K562 (cell line): ENCODE data around the gene PHEX. TPM values are rescaled to one million over a fixed set of nuclear protein-coding genes. Genes with fewer than 3 reads are reported as not detected.

ENCODE experiments used
- ATAC-seq: fragments of 200-7000 bp; cut with Tn5 transposase; 3 replicates; pipeline ENCODE4 v1.9.1; 2020; ENCODE audit warnings: moderate library complexity
- BruUV-seq: library from RNA; stranded (reverse); fragments of 400-500 nt; replicated peaks from 2 replicates; lab custom pipeline; 2021; lab: Mats Ljungman, UMichigan
- CTCF ChIA-PET: fragments of 300-600 bp; formaldehyde crosslinking; extraction: SDS; loops from one replicate; lab custom pipeline; 2021; ENCODE audit warnings: low intra/inter-chr PET ratio; lab: Yijun Ruan, JAX
- POLR2A ChIA-PET: fragments of 300-600, 350-650 bp; sonication (Branson Sonifier 250); formaldehyde crosslinking; extraction: SDS; loops from one replicate; lab custom pipeline; 2021; ENCODE audit warnings: antibody characterized with exemption, inconsistent platforms; lab: Yijun Ruan, JAX
- DNase-seq, 4 experiments: peaks; one replicate each; pipeline versions ENCODE4 v3.0.0 to v3.0.0-alpha.2; 2011 to 2018; ENCODE audit warnings: low spot score in 3 of 4, mixed read lengths in 3 of 4; ENCODE audit errors: extremely low read depth in 1 of 4
- FAIRE-seq: peaks from 2 replicates; lab custom pipeline; 2011; peaks lifted over from hg19 to GRCh38; lab: Jason Lieb, UNC
- H2AFZ ChIP-seq: 2 replicates; pipeline ENCODE4 v1.6.0; 2011; ENCODE audit warnings: low read depth, low read length, control low read depth, inconsistent platforms
- H3K27ac ChIP-seq: fragments of 200-600 bp; 3 replicates; pipeline ENCODE4 v1.8.0; 2011; ENCODE audit warnings: low read depth, mild to moderate bottlenecking, control low read depth, inconsistent platforms, low read length, moderate library complexity, mixed read lengths; ENCODE audit errors: extremely low read depth
- H3K27me3 ChIP-seq, 2 experiments: fragments of 300-600 bp in 1 of 2; 2 replicates in 1 of 2; 3 replicates in 1 of 2; pipeline versions ENCODE4 v1.6.0 to v1.8.0; 2011; ENCODE audit warnings: inconsistent platforms in 2 of 2, low read length in 2 of 2, mild to moderate bottlenecking in 1 of 2, mixed read lengths in 1 of 2, moderate library complexity in 1 of 2; ENCODE audit not compliant: control insufficient read depth in 2 of 2, insufficient read depth in 2 of 2
- H3K36me3 ChIP-seq: fragments of 300-600 bp; 3 replicates; pipeline ENCODE4 v1.8.0; 2011; ENCODE audit warnings: mild to moderate bottlenecking, low read length, inconsistent platforms; ENCODE audit not compliant: control insufficient read depth, insufficient read depth
- H3K4me1 ChIP-seq, 2 experiments: fragments of 200-600 bp in 1 of 2; replicated peaks in 1 of 2; 2 replicates in 1 of 2; 3 replicates in 1 of 2; pipeline versions ENCODE4 v1.5.1 to v1.8.0; 2011; ENCODE audit warnings: inconsistent platforms in 2 of 2, low read length in 2 of 2, mild to moderate bottlenecking in 1 of 2, mixed read lengths in 1 of 2, moderate library complexity in 1 of 2; ENCODE audit not compliant: control insufficient read depth in 2 of 2, insufficient read depth in 2 of 2
- H3K4me2 ChIP-seq: 2 replicates; pipeline ENCODE4 v1.6.1; 2011; ENCODE audit warnings: low read length, control low read depth, inconsistent platforms, mixed read lengths; ENCODE audit not compliant: insufficient read depth
- H3K4me3 ChIP-seq: fragments of 200-600 bp; sonication (generic), shearing (Covaris generic); 2 replicates; pipeline ENCODE4 v1.5.1; 2016; ENCODE audit warnings: control low read depth, inconsistent platforms
- H3K79me2 ChIP-seq: fragments of 200-600 bp; 3 replicates; pipeline ENCODE4 v1.8.0; 2011; ENCODE audit warnings: low read length, inconsistent platforms; ENCODE audit not compliant: control insufficient read depth, insufficient read depth
- H3K9ac ChIP-seq, 2 experiments: 2 replicates each; pipeline versions ENCODE4 v1.6.0 to v1.6.1; 2011; ENCODE audit warnings: low read depth in 2 of 2, low read length in 2 of 2, control low read depth in 1 of 2, inconsistent platforms in 1 of 2, mild to moderate bottlenecking in 1 of 2, mixed read lengths in 1 of 2; ENCODE audit not compliant: insufficient read depth in 1 of 2
- H3K9me1 ChIP-seq: one replicate; pipeline ENCODE4 v1.6.0; 2011; ENCODE audit warnings: inconsistent platforms, mild to moderate bottlenecking, low read length, moderate library complexity; ENCODE audit not compliant: control insufficient read depth, insufficient read depth
- H3K9me3 ChIP-seq: replicated peaks from 2 replicates; pipeline ENCODE4 v1.5.1; 2011; ENCODE audit warnings: low read depth, low read length, inconsistent platforms; ENCODE audit not compliant: control insufficient read depth, insufficient read depth
- H4K20me1 ChIP-seq: replicated peaks from 2 replicates; pipeline ENCODE4 v1.6.1; 2011; ENCODE audit warnings: low read length, inconsistent platforms, mixed read lengths; ENCODE audit not compliant: control insufficient read depth, insufficient read depth
- DIDO1 ChIP-seq: fragments of 450-650 bp; IDR thresholded peaks from 2 replicates; pipeline ENCODE4 v1.6.1; 2016; ENCODE audit warnings: low read depth, missing biosample characterization, missing genetic modification characterization
- GATAD2A ChIP-seq: fragments of 450-650 bp; IDR thresholded peaks from 2 replicates; pipeline ENCODE4 v1.6.1; 2017
- GTF2F1 ChIP-seq: IDR thresholded peaks from 2 replicates; pipeline ENCODE4 v1.6.1; 2011; ENCODE audit warnings: low read depth, low read length, improper control_type of control experiment
- KDM1A ChIP-seq, 2 experiments: fragments of 450-650 bp; IDR thresholded peaks; 2 replicates each; pipeline ENCODE4 v1.6.1; 2016; ENCODE audit warnings: mild to moderate bottlenecking in 2 of 2
- RBM39 ChIP-seq: fragments of 200-400 bp; formaldehyde crosslinking; optimal IDR thresholded peaks from 2 replicates; pipeline ENCODE3; 2018; ENCODE audit warnings: low read depth, low read length
- RFX7 ChIP-seq: fragments of 250-450 bp; sonication (Bioruptor Pico); IDR thresholded peaks from 2 replicates; pipeline ENCODE4 v1.5.1; 2021; ENCODE audit warnings: mild to moderate bottlenecking
- SMAD3 ChIP-seq: fragments of 450-650 bp; formaldehyde crosslinking; conservative IDR thresholded peaks from 2 replicates; pipeline ENCODE4 v1.4.0; 2020; ENCODE audit warnings: mild to moderate bottlenecking
- ZBTB1 ChIP-seq: sonication (generic); formaldehyde crosslinking; IDR thresholded peaks from 2 replicates; pipeline ENCODE4 v1.8.1; 2023; ENCODE audit warnings: missing genetic modification reagents, low read depth, mild to moderate bottlenecking, borderline replicate concordance
- ZFP1 ChIP-seq: fragments of 450-650 bp; formaldehyde crosslinking; IDR thresholded peaks from 2 replicates; pipeline ENCODE4 v1.4.0; 2020; ENCODE audit warnings: mild to moderate bottlenecking, mixed read lengths
- ZNF311 ChIP-seq: fragments of 250-450 bp; sonication (Bioruptor Pico); IDR thresholded peaks from 2 replicates; pipeline ENCODE4 v1.4.0; 2020; ENCODE audit warnings: mild to moderate bottlenecking, moderate library complexity
- ZNF586 ChIP-seq: fragments of 450-650 bp; formaldehyde crosslinking; conservative IDR thresholded peaks from 2 replicates; pipeline ENCODE4 v1.4.0; 2020; ENCODE audit warnings: mild to moderate bottlenecking, moderate library complexity
- ZNF77 ChIP-seq: fragments of 250-450 bp; sonication (Bioruptor Pico); IDR thresholded peaks from 2 replicates; pipeline ENCODE4 v1.5.0; 2020
- WGBS: fragments of 100-300 bp; shearing (Covaris generic); methylation state at CpG from one replicate; pipeline ENCODE4 v1.1.6; 2016; ENCODE audit warnings: low coverage, mixed read lengths; ENCODE audit not compliant: insufficient coverage; ENCODE audit errors: missing lambda C conversion rate; 5-methylcytosine and 5-hydroxymethylcytosine counted together
- in situ Hi-C: fragments of 300-500 bp; cut with MboI; formaldehyde crosslinking; loops from 4 replicates; pipeline ENCODE4 v1.15.0; 2018; ENCODE audit warnings: inconsistent platforms, mixed read lengths
- intact Hi-C: fragments of 100-400 bp; cut with micrococcal nuclease; formaldehyde crosslinking; loops from 2 replicates; pipeline ENCODE4 v1.14.2; 2022
- polyA plus RNA-seq, 8 experiments: library from polyadenylated mRNA; depleted of rRNA in 4 of 8; stranded (reverse) in 5 of 8; unstranded in 3 of 8; fragments of >200 nt; fragmentation: Nextera tagmentation in 2 of 8; fragmentation: Illumina TruSeq in 1 of 8; extraction: Ambion mirVana in 2 of 8; extraction: Trizol in 1 of 8; gene quantifications; 2 replicates each; pipeline versions ENCODE4 v1.2.1 to v1.2.3, GENCODE V29; 2011 to 2014; ENCODE audit warnings: inconsistent platforms in 1 of 8, missing spikeins in 1 of 8
- total RNA-seq, 7 experiments: library from RNA; depleted of rRNA in 6 of 7; stranded (reverse); fragments of >200 nt in 6 of 7; fragmentation: Illumina TruSeq in 2 of 7; extraction: Trizol in 2 of 7; gene quantifications; 2 replicates each; pipeline versions ENCODE4 v1.2.1 to v1.2.3, GENCODE V29; 2011 to 2021; ENCODE audit warnings: low replicate concordance in 1 of 7
- TF ChIP-seq, protein P1 (sequence below): sonication (generic); formaldehyde crosslinking; IDR thresholded peaks from 2 replicates; pipeline ENCODE4 v1.8.1; 2023; ENCODE audit warnings: mild to moderate bottlenecking, missing genetic modification reagents, moderate library complexity
- TF ChIP-seq, protein P2 (sequence below): fragments of 450-650 bp; IDR thresholded peaks from 2 replicates; pipeline ENCODE4 v1.6.1; 2016; ENCODE audit warnings: low read depth

The PHEX gene
- total and polyA plus RNA-seq, 9 of the 15 experiments (the other 6 are each of a cell fraction or from before 2014, with no cell fraction given), result 0.01 to 0.11 (median 0.04) TPM; not detected in 6

DNA sequence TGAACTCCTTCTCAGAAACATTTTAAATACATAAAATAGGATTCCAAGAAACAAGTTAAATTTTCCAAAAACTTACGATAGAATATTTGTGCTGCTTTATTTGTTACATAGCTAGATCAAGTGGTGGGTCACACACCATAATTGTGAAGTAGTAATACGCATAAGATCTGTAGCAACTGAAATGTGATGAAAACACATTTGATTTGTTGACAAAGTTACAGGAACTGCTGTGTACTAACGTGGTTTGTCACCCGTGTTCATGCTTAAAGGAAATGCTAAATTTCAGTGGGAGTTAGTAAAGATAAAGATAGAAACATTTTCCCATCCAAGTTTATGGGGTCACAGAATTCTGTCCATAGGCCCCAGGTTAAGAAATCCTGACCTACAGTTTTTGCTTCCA lies 34.1 kb upstream of the PHEX start:
- no peak overlapping the region for H3K27ac ChIP-seq
- H3K79me2 ChIP-seq, result no peaks in the 10 kb centered on the region
- no peak overlapping the region for H3K4me2 ChIP-seq
- BruUV-seq, result no TSS peak
- H3K9ac ChIP-seq, result no peak overlapping the region
- peaks cover 21% of the 10 kb centered on the region; the same call in 1 of the 3 replicates for H3K36me3 ChIP-seq
- no peaks in the 10 kb centered on the region for H3K27me3 ChIP-seq
- 67% methylated on average over 4 of the region's 4 CpGs for WGBS
- H3K4me3 ChIP-seq, result no peak overlapping the region
- H2AFZ ChIP-seq, result no peak overlapping the region
- POLR2A ChIA-PET, result interaction anchor here (0.6 to 0.8 kb wide), 2 partner anchors 30 to 63 kb away, joined by 3 to 4 read pairs; no protein-coding TSS in a partner anchor
- no peak for TF ChIP-seq DIDO1
- TF ChIP-seq, protein P1, sequence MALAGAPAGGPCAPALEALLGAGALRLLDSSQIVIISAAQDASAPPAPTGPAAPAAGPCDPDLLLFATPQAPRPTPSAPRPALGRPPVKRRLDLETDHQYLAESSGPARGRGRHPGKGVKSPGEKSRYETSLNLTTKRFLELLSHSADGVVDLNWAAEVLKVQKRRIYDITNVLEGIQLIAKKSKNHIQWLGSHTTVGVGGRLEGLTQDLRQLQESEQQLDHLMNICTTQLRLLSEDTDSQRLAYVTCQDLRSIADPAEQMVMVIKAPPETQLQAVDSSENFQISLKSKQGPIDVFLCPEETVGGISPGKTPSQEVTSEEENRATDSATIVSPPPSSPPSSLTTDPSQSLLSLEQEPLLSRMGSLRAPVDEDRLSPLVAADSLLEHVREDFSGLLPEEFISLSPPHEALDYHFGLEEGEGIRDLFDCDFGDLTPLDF (CRISPR knock-in tag), result no peak
- TF ChIP-seq ZFP1, result no peak
- no peak for TF ChIP-seq ZNF586 (CRISPR knock-in tag)
- no peak for TF ChIP-seq RBM39
- TF ChIP-seq RFX7 (CRISPR knock-in tag), result no peak
- TF ChIP-seq ZBTB1 (CRISPR knock-in tag), result no peak
- TF ChIP-seq ZNF311 (CRISPR knock-in tag), result no peak
- TF ChIP-seq, protein P2, sequence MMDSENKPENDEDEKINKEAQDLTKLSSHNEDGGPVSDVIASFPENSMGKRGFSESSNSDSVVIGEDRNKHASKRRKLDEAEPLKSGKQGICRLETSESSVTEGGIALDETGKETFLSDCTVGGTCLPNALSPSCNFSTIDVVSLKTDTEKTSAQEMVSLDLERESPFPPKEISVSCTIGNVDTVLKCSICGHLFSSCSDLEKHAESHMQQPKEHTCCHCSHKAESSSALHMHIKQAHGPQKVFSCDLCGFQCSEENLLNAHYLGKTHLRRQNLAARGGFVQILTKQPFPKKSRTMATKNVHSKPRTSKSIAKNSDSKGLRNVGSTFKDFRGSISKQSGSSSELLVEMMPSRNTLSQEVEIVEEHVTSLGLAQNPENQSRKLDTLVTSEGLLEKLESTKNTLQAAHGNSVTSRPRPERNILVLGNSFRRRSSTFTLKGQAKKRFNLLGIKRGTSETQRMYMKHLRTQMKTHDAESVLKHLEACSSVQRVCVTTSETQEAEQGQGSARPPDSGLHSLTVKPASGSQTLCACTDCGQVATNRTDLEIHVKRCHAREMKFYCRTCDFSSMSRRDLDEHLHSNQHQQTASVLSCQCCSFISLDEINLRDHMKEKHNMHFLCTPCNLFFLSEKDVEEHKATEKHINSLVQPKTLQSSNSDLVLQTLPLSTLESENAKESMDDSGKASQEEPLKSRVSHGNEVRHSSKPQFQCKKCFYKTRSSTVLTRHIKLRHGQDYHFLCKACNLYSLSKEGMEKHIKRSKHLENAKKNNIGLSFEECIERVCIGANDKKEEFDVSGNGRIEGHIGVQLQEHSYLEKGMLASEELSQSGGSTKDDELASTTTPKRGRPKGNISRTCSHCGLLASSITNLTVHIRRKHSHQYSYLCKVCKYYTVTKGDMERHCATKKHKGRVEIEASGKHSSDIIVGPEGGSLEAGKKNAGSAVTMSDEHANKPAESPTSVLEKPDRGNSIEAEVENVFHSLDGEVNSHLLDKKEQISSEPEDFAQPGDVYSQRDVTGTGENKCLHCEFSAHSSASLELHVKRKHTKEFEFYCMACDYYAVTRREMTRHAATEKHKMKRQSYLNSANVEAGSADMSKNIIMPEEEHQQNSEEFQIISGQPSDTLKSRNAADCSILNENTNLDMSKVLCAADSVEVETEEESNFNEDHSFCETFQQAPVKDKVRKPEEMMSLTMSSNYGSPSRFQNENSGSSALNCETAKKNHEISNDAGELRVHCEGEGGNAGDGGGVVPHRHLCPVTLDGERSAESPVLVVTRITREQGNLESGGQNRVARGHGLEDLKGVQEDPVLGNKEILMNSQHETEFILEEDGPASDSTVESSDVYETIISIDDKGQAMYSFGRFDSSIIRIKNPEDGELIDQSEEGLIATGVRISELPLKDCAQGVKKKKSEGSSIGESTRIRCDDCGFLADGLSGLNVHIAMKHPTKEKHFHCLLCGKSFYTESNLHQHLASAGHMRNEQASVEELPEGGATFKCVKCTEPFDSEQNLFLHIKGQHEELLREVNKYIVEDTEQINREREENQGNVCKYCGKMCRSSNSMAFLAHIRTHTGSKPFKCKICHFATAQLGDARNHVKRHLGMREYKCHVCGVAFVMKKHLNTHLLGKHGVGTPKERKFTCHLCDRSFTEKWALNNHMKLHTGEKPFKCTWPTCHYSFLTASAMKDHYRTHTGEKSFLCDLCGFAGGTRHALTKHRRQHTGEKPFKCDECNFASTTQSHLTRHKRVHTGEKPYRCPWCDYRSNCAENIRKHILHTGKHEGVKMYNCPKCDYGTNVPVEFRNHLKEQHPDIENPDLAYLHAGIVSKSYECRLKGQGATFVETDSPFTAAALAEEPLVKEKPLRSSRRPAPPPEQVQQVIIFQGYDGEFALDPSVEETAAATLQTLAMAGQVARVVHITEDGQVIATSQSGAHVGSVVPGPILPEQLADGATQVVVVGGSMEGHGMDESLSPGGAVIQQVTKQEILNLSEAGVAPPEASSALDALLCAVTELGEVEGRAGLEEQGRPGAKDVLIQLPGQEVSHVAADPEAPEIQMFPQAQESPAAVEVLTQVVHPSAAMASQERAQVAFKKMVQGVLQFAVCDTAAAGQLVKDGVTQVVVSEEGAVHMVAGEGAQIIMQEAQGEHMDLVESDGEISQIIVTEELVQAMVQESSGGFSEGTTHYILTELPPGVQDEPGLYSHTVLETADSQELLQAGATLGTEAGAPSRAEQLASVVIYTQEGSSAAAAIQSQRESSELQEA, result no peak
- TF ChIP-seq GATAD2A, result no peak
- TF ChIP-seq SMAD3 (CRISPR knock-in tag), result no peak
- no peak for TF ChIP-seq GTF2F1
- TF ChIP-seq KDM1A (IDR thresholded peaks at IDR 0.05), result no peak
- TF ChIP-seq ZNF77 (CRISPR knock-in tag), result no peak
- no peaks in the 10 kb centered on the region for H4K20me1 ChIP-seq
- no peak for FAIRE-seq
- no peaks in the 10 kb centered on the region for H3K9me1 ChIP-seq
- in situ Hi-C loops, result no loop called here
- CTCF ChIA-PET, result no interaction called here
- intact Hi-C loops, result no loop called here
- ATAC-seq, result no peak
- peaks cover 3 to 4% of the 10 kb centered on the region in 2 experiments; a peak in 3 of 5 replicates for H3K4me1 ChIP-seq
- no peaks in the 10 kb centered on the region for H3K9me3 ChIP-seq
- no peak for DNase-seq
